ENCODE data around the gene NXPH2.

The NXPH2 gene

DNA sequence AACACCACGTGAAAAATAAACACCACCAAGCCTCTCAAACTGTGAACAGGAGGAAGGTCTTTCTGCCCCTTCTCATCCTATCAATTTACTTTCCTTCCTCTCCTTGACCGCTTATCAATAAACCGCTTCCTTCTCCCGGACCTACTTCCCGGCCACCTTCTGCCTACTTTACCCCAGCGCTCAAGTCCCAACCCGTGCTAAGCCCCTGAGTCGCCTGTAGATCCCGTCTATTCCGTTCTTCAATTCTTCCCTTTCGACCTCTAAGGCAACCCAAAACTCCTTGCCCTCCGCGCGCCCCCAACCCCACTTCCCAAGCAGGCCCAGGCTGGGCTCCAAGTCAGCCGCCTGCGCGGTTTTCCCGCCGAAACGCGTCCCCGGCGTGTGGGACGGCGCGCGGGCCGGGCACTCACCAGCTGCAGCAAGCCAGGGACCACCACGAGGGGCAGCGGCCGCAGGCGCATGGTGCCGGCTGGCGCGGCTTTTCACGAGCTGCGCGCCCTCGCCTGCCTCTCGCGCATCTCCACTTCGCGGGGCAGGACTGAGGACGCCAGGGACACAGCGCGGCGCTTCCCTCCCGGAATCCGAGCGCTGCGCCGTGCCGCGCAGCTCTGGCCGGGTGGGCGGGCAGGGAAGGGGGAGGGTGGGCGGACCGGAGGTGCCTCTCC lies at the start of gene NXPH2:
NXPH2 (minus strand) TSS at position 610 of the 665 bp plus-strand sequence; CDS start at position 461, 149 bp downstream.
- no peak for DNase-seq (ENCODE audit: low read depth, low spot score)

GRCh38 chr2:138829326-138829919 lies 49.2 kb upstream of the NXPH2 start:
- DNase-seq (ENCODE audit: low read depth, low spot score): no peak

DNA sequence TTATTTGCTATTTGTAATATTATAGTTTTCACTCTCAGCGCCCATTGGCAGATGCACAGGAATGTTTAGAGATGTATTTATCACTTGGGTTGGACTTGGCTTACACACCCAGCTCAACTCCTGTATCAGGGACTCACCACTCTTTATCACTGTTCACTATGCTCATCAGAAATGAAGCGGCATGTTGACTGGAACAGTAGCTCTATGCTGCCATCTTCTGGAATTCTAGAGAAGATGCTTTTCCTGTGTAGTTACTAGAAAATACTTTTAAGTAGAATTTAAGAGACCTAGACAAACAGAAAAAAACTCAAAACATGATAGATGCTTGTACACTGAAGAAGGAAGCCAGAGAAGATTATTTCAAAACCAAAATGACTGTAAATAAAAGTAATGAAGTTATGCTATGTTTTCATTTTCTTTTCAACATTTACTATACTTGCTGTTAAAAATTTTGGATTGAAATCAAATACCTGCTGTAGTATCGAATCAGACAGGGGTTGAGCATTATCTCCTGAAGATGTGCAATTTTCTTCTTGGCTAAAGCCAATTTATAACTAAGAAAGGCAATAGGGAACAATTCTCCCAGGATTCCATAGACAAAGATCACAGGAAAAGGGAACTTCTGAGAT lies 47.4 kb upstream of the NXPH2 start:
- DNase-seq (ENCODE audit: low read depth, low spot score): no peak

- DNase-seq (ENCODE audit: low read depth, low spot score): no peak
These were observed 43.5 kb upstream of the NXPH2 start for GRCh38 chr2:138823666-138824065.

GRCh38 chr2:138819964-138820363 lies 39.8 kb upstream of the NXPH2 start:
- no peak for DNase-seq (ENCODE audit: low read depth, low spot score)

DNA sequence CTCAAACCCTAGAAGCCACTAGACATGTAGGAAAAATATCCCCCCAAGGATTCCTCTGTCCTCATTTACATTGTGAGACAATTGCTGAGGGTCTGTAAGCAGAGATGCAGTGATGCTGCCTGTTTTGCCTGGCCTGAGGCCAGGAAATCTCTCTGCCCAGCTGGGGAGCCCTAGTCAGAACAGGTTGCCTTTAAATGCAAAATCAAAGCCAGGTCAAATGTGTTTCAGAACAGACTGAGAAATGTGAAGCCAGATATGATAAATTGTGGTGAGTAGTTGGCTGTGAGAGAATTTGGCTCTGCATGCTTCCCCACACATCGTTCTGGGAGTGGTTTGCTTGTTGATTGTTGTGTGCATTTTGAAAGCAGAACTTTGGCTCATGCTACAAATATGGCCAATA lies 38.4 kb upstream of the NXPH2 start:
- DNase-seq (ENCODE audit: low read depth, low spot score): no peak

- no peak for DNase-seq (ENCODE audit: low read depth, low spot score)
These were observed 34.1 kb upstream of the NXPH2 start for GRCh38 chr2:138814123-138814898.

- DNase-seq (ENCODE audit: low read depth, low spot score): no peak
These were observed 31.2 kb upstream of the NXPH2 start for GRCh38 chr2:138811431-138811830.

- DNase-seq (ENCODE audit: low read depth, low spot score): no peak
These were observed 14.5 kb upstream of the NXPH2 start for GRCh38 chr2:138794724-138795123.

GRCh38 chr2:138787053-138787666 lies 7.0 kb upstream of the NXPH2 start:
- no peak for DNase-seq (ENCODE audit: low read depth, low spot score)

- DNase-seq (ENCODE audit: low read depth, low spot score): no peak
These were observed 2.2 kb upstream of the NXPH2 start for GRCh38 chr2:138782383-138782782.

DNA sequence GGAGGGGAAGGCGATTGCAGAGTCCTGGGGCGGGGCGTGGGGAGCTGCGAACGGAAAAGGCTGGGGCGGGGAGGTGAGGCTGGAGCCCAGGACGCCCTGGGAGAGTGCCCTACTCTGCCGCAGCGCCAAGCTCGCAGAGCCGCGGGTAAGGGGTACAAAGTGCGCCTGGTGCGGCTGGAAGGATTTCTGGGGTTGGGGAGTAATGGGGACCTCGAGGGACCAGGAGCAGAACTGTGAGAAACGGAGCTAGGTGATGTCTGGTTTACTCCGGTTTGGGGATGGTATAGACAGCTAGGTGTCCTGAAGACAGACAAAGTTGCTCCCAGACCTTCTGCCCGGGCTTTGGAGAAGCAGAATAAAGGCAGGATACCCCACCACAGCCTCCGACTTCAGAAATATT lies 718 bp upstream of the NXPH2 start:
- DNase-seq (ENCODE audit: low read depth, low spot score): no peak

GRCh38 chr2:138780446-138780880 lies 273 bp upstream of the NXPH2 start:
- no peak for DNase-seq (ENCODE audit: low read depth, low spot score)

GRCh38 chr2:138779406-138779780 lies 797 bp downstream of the NXPH2 start:
- no peak for DNase-seq (ENCODE audit: low read depth, low spot score)

GRCh38 chr2:138777996-138778395 lies 2.2 kb downstream of the NXPH2 start:
- no peak for DNase-seq (ENCODE audit: low read depth, low spot score)

DNA sequence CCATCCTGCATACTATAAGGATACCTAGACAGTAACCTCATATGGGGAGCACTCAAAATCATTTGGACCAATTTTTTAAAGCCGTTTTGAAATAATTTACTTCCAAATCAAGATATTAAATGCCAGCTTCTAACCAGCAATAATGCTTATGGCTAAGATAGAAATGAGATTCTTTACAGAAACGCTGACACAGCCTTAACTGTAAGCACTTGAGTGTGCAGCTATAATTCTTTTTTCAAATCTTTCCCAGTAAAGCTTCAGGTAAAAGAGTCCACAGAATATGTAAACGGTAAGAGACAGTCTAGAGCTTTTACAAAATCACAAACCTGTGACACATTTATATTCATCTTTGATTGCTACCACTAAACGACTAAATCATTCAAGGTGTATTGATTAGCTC lies 4.5 kb downstream of the NXPH2 start:
- no peak for DNase-seq (ENCODE audit: low read depth, low spot score)

DNA sequence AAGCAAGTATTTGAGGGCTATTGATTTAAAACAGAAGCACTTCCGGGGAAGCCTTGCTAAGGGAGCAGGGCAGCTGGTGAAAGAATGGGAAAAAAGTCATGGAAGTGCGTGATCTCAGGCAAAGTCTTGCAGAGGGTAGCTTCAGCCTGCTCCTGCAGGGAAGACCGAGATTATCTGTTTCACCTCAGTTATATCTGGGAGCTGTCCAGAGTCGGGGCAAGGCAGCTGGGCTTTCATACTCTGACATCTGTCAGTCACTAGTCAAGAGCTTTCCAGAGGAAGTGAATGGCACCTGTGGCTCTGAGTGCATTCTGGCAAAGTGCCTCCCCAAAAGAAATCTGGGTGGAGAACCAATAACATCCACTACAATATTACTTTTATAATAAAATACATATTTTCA lies 8.7 kb downstream of the NXPH2 start:
- no peak for DNase-seq (ENCODE audit: low read depth, low spot score)

GRCh38 chr2:138767101-138767500 lies 13.1 kb downstream of the NXPH2 start:
- no peak for DNase-seq (ENCODE audit: low read depth, low spot score)

- no peak for DNase-seq (ENCODE audit: low read depth, low spot score)
These were observed 13.7 kb downstream of the NXPH2 start for GRCh38 chr2:138766464-138766863.

DNA sequence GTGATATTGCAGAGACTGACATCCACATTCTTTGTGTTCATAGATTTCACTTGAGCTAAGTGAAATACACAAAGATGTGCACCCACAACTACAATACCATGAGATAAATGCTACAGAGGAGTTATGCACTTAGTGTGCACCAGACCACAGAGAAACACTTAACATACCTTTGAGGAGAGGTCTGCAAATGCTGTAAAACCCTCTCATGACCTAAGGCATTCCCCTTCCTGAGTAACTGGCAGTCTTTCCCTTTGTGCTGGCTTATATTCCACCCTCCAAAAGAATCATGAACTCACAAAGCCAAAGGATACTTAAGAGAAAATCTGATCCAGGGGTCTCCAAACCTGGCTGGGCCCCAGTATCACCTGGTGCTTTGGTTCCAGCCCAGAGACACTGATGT lies 16.2 kb downstream of the NXPH2 start:
- no peak for DNase-seq (ENCODE audit: low read depth, low spot score)

DNA sequence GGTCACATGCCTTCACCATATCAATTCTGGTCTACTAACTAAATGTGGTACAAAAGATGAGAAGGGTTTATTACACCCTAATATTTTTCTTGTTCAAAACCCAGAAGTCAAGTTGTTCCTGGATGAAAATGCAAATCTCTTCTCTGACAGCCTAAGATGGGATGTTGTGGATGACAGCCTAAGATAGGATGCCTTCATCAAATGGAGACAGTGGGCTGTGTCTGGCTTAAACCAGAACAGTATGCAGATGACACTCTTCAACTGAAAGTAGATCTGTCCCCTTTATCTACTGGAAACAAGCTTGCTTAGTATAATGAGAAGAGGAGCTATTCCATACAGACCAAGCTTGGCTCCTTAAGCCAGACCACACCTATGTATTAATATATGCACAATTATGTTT lies 17.7 kb downstream of the NXPH2 start:
- DNase-seq (ENCODE audit: low read depth, low spot score): no peak

DNA sequence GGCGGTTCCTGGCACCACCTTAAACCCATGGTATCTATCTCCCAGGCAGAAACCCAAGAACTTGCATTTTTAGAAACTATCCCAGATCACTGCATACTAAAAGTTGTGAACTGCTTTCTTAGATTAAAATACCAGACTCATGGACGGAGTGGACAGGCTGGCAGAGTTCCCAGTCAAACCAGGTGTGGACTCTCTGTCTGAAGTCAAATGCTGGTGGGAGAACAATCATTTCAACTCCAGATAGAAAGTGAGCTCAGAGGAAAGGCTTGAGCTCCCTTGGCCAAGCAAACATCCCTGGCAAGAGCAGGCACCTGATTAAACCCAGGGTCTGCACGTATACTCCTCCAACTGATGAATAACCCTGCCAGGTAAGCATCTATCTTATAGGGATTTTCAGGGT lies 19.5 kb downstream of the NXPH2 start:
- no peak for DNase-seq (ENCODE audit: low read depth, low spot score)
